ENCODE data around the gene ATXN7L3.

Gene ATXN7L3

DNA sequence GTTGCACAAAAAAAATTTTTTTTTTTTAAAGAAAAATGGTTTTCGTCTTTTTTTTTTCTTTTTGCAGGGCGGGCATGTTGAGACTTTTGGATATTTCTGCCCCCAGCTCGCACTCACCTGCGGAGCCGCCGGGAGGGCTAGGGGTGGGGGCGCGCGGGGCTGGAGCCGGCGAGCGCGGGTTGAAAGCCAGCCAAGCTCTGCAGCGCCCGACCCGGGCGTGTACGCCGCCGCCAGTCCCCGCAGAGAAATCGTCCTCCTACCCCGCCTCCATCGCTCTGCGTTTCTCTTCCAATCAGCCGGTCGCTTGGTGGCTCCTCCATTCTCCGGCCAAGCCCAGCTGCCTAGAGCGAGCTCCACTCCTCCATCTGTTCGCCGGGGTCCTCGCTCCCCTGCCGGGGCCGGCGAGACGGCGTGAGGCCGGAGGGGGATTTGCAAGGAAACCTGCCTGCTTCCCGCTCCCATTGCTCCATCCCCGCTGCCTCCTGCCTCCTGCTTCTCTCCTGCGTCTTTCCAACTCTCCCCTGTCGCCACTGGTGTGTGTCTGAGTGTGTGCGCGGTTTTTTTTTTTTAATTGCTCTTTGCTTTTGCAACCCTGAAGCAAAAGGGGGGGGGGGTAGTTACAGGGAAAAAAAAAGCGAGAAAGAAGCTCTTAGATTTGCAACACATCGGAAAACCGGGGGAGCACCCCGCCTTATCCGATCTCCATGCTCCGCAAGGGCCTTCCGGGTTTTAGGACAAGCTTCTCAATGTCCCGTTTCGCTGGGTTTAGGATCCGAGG lies 21.6 kb upstream of the ATXN7L3 start (continued):
- TF ChIP-seq SCRT2 (tag by site-specific recombination; IDR thresholded peaks at IDR 0.05) = peak; percentile 22; the same call in 1 of the 2 replicates
- TF ChIP-seq ZBTB1 (tag by site-specific recombination; IDR thresholded peaks at IDR 0.05) = no peak
- 0 out of 2 replicates have a peak, but pooled peaks have one; percentile 34 for TF ChIP-seq KLF9 (tag by site-specific recombination; IDR thresholded peaks at IDR 0.05; ENCODE audit: low read depth)
- peak; percentile 95 for TF ChIP-seq ZNF184 (tag by site-specific recombination; IDR thresholded peaks at IDR 0.05)
- peak; percentile 66; the same call in 1 of the 2 replicates for TF ChIP-seq ZBTB8A (tag by site-specific recombination; IDR thresholded peaks at IDR 0.05)
- TF ChIP-seq BCL11B (tag by site-specific recombination; IDR thresholded peaks at IDR 0.05; ENCODE audit: low read depth) = peak; percentile 49; the same call in 1 of the 2 replicates

DNA sequence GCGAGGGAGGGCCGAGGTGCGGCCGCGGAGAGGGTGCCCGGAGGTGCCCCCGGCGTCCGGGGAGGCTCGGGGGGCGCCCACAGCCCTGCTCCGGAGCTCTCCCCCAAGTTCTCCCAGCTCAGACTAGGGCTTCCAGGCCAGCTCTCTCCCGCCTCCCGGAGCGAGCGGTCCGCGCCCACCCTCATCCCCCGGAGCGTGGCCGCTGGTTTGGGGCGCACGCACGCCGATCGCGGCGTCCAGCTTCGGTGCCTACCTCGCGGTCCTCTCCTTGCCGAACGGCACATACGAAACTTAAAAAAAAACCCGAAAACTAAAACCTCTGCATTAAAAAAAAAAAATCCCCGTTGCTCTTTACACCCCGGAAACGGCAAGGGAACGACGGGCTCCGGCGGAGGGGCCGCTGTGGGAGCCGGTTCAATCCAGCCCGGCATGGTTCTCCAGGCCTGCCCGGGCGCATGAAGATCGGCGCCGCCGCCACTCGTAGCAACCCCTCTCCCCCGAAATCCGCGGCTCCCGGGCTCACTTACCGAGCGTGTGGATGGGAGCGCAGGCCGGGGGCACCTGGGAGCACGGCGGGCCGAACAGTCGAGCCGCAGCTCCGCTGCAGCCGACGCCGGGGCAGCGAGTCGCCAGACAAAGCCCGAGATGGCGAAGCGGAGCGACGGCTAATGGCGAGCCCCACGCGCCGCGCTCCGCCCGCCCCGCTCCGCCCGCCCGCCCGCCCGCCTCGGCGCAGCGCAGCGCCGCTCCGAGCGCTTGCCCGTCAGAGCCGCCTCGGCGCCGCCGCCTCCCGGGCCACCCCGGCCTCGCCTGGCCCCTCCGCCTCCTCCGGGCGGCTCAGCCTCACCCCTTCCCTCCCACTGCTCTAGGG lies 20.8 kb upstream of the ATXN7L3 start:
- ChIA-PET CTCF (interaction anchor here (0.7 to 4.4 kb wide), 8 partner anchors 11 to 460 kb away, joined by 3 to 33 read pairs (median 4); partner anchors contain the start of gene TMUB2), POLR2A (interaction anchor here (0.6 to 3.4 kb wide), 32 partner anchors 10 to 519 kb away, joined by 3 to 38 read pairs (median 5); partner anchors contain the start of genes ATXN7L3, DBF4B, FAM171A2 and FZD2)
- Histone ChIP-seq H3K4me3 (ENCODE audit: low read depth, low read length) (peak overlapping the region; percentile 79), H3K9me3 (ENCODE audit: control insufficient read depth, insufficient read depth, low read depth, low read length) (no peaks in the 10 kb centered on the region), H3K36me3 (ENCODE audit: control insufficient read depth in 2 of 2, insufficient read depth in 1 of 2, low read length in 2 of 2) (peaks cover 3 to 20% of the 10 kb centered on the region in 2 experiments; a peak in 2 of 3 replicates), H3K27ac (ENCODE audit: extremely low read depth, low read depth, low read length) (peak overlapping the region; percentile 100), H3K4me1 (ENCODE audit: control insufficient read depth, insufficient read depth, low read length) (peaks cover 11% of the 10 kb centered on the region)
- TF ChIP-seq, protein P1, sequence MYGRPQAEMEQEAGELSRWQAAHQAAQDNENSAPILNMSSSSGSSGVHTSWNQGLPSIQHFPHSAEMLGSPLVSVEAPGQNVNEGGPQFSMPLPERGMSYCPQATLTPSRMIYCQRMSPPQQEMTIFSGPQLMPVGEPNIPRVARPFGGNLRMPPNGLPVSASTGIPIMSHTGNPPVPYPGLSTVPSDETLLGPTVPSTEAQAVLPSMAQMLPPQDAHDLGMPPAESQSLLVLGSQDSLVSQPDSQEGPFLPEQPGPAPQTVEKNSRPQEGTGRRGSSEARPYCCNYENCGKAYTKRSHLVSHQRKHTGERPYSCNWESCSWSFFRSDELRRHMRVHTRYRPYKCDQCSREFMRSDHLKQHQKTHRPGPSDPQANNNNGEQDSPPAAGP (tag by site-specific recombination; IDR thresholded peaks at IDR 0.05) = peak; percentile 42; the same call in 1 of the 2 replicates
- TF ChIP-seq ZNF664 (tag by site-specific recombination; IDR thresholded peaks at IDR 0.05) (no peak), ZFP41 (tag by site-specific recombination; IDR thresholded peaks at IDR 0.05; ENCODE audit: borderline replicate concordance) (no peak), ZNF837 (tag by site-specific recombination; IDR thresholded peaks at IDR 0.05) (0 out of 2 replicates have a peak, but pooled peaks have one; percentile 36), ZNF391 (tag by site-specific recombination; IDR thresholded peaks at IDR 0.05; ENCODE audit: borderline replicate concordance, low read depth) (peak; percentile 76; the same call in 1 of the 2 replicates), ZNF169 (tag by site-specific recombination; IDR thresholded peaks at IDR 0.05) (no peak), ZNF37A (tag by site-specific recombination; IDR thresholded peaks at IDR 0.05) (no peak), ZSCAN30 (tag by site-specific recombination; IDR thresholded peaks at IDR 0.05) (peak; percentile 59; the same call in 1 of the 2 replicates), ZNF394 (tag by site-specific recombination; IDR thresholded peaks at IDR 0.05; ENCODE audit: borderline replicate concordance) (peak; percentile 35; the same call in 1 of the 2 replicates), ZFP69B (tag by site-specific recombination; IDR thresholded peaks at IDR 0.05) (0 out of 2 replicates have a peak, but pooled peaks have one; percentile 29), ZNF473 (tag by site-specific recombination; IDR thresholded peaks at IDR 0.05) (no peak), ZNF292 (tag by site-specific recombination; IDR thresholded peaks at IDR 0.05; ENCODE audit: borderline replicate concordance, low read depth) (no peak), YY1 (tag by site-specific recombination; IDR thresholded peaks at IDR 0.05) (no peak; the same call in 1 of the 2 replicates), KLF8 (tag by site-specific recombination; IDR thresholded peaks at IDR 0.05) (peak; percentile 31; the same call in 1 of the 2 replicates), OSR2 (tag by site-specific recombination; IDR thresholded peaks at IDR 0.05) (no peak), ZNF701 (tag by site-specific recombination; IDR thresholded peaks at IDR 0.05) (no peak), ZNF623 (tag by site-specific recombination; IDR thresholded peaks at IDR 0.05) (no peak; the same call in 1 of the 2 replicates), ZNF335 (tag by site-specific recombination; conservative IDR thresholded peaks at IDR 0.05) (peak; percentile 83), SCRT1 (tag by site-specific recombination; IDR thresholded peaks at IDR 0.05; ENCODE audit: borderline replicate concordance) (no peak)
- TF ChIP-seq, protein P2, sequence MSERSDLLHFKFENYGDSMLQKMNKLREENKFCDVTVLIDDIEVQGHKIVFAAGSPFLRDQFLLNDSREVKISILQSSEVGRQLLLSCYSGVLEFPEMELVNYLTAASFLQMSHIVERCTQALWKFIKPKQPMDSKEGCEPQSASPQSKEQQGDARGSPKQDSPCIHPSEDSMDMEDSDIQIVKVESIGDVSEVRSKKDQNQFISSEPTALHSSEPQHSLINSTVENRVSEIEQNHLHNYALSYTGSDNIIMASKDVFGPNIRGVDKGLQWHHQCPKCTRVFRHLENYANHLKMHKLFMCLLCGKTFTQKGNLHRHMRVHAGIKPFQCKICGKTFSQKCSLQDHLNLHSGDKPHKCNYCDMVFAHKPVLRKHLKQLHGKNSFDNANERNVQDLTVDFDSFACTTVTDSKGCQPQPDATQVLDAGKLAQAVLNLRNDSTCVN (tag by site-specific recombination; optimal IDR thresholded peaks at IDR 0.05) = peak; percentile 75
- TF ChIP-seq, protein P3, sequence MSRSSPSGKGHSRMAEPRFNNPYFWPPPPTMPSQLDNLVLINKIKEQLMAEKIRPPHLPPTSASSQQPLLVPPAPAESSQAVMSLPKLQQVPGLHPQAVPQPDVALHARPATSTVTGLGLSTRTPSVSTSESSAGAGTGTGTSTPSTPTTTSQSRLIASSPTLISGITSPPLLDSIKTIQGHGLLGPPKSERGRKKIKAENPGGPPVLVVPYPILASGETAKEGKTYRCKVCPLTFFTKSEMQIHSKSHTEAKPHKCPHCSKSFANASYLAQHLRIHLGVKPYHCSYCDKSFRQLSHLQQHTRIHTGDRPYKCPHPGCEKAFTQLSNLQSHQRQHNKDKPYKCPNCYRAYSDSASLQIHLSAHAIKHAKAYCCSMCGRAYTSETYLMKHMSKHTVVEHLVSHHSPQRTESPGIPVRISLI (tag by site-specific recombination; IDR thresholded peaks at IDR 0.05) = peak; percentile 40; the same call in 1 of the 2 replicates
- TF ChIP-seq, protein P4, sequence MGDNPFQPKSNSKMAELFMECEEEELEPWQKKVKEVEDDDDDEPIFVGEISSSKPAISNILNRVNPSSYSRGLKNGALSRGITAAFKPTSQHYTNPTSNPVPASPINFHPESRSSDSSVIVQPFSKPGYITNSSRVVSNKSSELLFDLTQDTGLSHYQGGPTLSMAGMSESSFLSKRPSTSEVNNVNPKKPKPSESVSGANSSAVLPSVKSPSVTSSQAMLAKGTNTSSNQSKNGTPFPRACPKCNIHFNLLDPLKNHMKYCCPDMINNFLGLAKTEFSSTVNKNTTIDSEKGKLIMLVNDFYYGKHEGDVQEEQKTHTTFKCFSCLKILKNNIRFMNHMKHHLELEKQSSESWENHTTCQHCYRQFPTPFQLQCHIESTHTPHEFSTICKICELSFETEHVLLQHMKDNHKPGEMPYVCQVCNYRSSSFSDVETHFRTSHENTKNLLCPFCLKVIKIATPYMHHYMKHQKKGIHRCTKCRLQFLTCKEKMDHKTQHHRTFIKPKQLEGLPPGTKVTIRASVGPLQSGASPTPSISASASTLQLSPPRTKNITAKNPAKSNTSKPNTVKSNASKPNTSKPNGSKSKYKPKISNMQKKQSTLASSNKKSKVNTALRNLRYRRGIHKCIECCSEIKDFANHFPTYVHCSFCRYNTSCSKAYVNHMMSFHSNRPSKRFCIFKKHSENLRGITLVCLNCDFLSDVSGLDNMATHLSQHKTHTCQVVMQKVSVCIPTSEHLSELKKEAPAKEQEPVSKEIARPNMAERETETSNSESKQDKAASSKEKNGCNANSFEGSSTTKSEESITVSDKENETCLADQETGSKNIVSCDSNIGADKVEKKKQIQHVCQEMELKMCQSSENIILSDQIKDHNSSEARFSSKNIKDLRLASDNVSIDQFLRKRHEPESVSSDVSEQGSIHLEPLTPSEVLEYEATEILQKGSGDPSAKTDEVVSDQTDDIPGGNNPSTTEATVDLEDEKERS (tag by site-specific recombination; IDR thresholded peaks at IDR 0.05) = no peak
